HEK293 (cell line): ENCODE data around the gene SUSD4.
A peak's percentile ranks its signal among the peaks of the same experiment; 100 is the strongest.

ENCODE experiments used
- CTCF ChIA-PET: fragments of 350-600 bp; formaldehyde crosslinking; extraction: SDS; loops from one replicate; lab custom pipeline; 2021; ENCODE audit warnings: antibody characterized with exemption; lab: Yijun Ruan, JAX
- POLR2A ChIA-PET: fragments of 300-600 bp; formaldehyde crosslinking; extraction: SDS; loops from one replicate; lab custom pipeline; 2020; ENCODE audit warnings: antibody characterized with exemption, inconsistent platforms; lab: Yijun Ruan, JAX
- H3K27ac ChIP-seq: fragments of 200-500 bp; sonication (Bioruptor generic); 2 replicates; pipeline ENCODE4 v1.5.1; 2014; ENCODE audit warnings: low read depth, low read length, control low read depth, inconsistent platforms; ENCODE audit errors: extremely low read depth
- H3K36me3 ChIP-seq, 2 experiments: fragments of 200-500 bp in 1 of 2; sonication (Bioruptor generic) in 1 of 2; 1 replicate in 1 of 2; 2 replicates in 1 of 2; pipeline ENCODE4 v1.5.1; 2014 to 2017; ENCODE audit warnings: inconsistent platforms in 2 of 2, low read length in 2 of 2; ENCODE audit not compliant: control insufficient read depth in 2 of 2, insufficient read depth in 1 of 2
- H3K4me1 ChIP-seq: fragments of 200-500 bp; sonication (Bioruptor generic); 2 replicates; pipeline ENCODE4 v1.5.1; 2014; ENCODE audit warnings: mild to moderate bottlenecking, low read length, inconsistent platforms; ENCODE audit not compliant: control insufficient read depth, insufficient read depth
- H3K4me3 ChIP-seq: 2 replicates; pipeline ENCODE4 v1.5.1; 2011; ENCODE audit warnings: low read depth, mild to moderate bottlenecking, control low read depth, low read length, moderate library complexity
- H3K9me3 ChIP-seq: fragments of 200-500 bp; sonication (Bioruptor generic); 2 replicates; pipeline ENCODE4 v1.5.1; 2014; ENCODE audit warnings: low read depth, low read length, inconsistent platforms; ENCODE audit not compliant: control insufficient read depth, insufficient read depth
- EGR2 ChIP-seq: fragments of 450-650 bp; formaldehyde crosslinking; IDR thresholded peaks from 2 replicates; pipeline ENCODE4 v1.5.1; 2016; ENCODE audit warnings: low read depth, missing biosample characterization, missing genetic modification characterization
- GLIS2 ChIP-seq: fragments of 450-650 bp; formaldehyde crosslinking; IDR thresholded peaks from 2 replicates; pipeline ENCODE4 v1.5.1; 2016; ENCODE audit warnings: missing biosample characterization, missing genetic modification characterization
- KLF16 ChIP-seq: fragments of 450-650 bp; formaldehyde crosslinking; IDR thresholded peaks from 2 replicates; pipeline ENCODE4 v1.5.1; 2017; ENCODE audit warnings: missing biosample characterization, missing genetic modification characterization
- KLF7 ChIP-seq: fragments of 450-650 bp; formaldehyde crosslinking; IDR thresholded peaks from 2 replicates; pipeline ENCODE4 v1.5.1; 2016; ENCODE audit warnings: missing biosample characterization, missing genetic modification characterization, borderline replicate concordance
- MYNN ChIP-seq: fragments of 450-650 bp; formaldehyde crosslinking; IDR thresholded peaks from 2 replicates; pipeline ENCODE4 v1.5.1; 2016; ENCODE audit warnings: missing biosample characterization, missing genetic modification characterization, borderline replicate concordance
- SCRT1 ChIP-seq: fragments of 450-650 bp; formaldehyde crosslinking; IDR thresholded peaks from 2 replicates; pipeline ENCODE4 v1.5.1; 2016; ENCODE audit warnings: missing biosample characterization, missing genetic modification characterization, borderline replicate concordance
- SCRT2 ChIP-seq: fragments of 450-650 bp; formaldehyde crosslinking; IDR thresholded peaks from 2 replicates; pipeline ENCODE4 v1.5.1; 2016; ENCODE audit warnings: missing biosample characterization, missing genetic modification characterization
- ZBTB20 ChIP-seq: fragments of 450-650 bp; formaldehyde crosslinking; IDR thresholded peaks from 2 replicates; pipeline ENCODE4 v1.5.1; 2016; ENCODE audit warnings: missing biosample characterization, missing genetic modification characterization
- ZNF138 ChIP-seq: fragments of 450-650 bp; formaldehyde crosslinking; IDR thresholded peaks from 2 replicates; pipeline ENCODE4 v1.5.1; 2016; ENCODE audit warnings: missing biosample characterization, missing genetic modification characterization, borderline replicate concordance
- ZNF221 ChIP-seq: fragments of 450-650 bp; formaldehyde crosslinking; IDR thresholded peaks from 2 replicates; pipeline ENCODE4 v1.5.1; 2017; ENCODE audit warnings: missing biosample characterization, missing genetic modification characterization, borderline replicate concordance
- ZNF266 ChIP-seq: fragments of 450-650 bp; formaldehyde crosslinking; IDR thresholded peaks from 2 replicates; pipeline ENCODE4 v1.5.1; 2016; ENCODE audit warnings: missing biosample characterization, missing genetic modification characterization, low read depth
- ZNF292 ChIP-seq: fragments of 450-650 bp; formaldehyde crosslinking; IDR thresholded peaks from 2 replicates; pipeline ENCODE4 v1.5.1; 2016; ENCODE audit warnings: low read depth, missing biosample characterization, missing genetic modification characterization, borderline replicate concordance
- ZNF324 ChIP-seq: fragments of 450-650 bp; formaldehyde crosslinking; IDR thresholded peaks from 2 replicates; pipeline ENCODE4 v1.5.1; 2016; ENCODE audit warnings: missing biosample characterization, missing genetic modification characterization
- ZNF391 ChIP-seq: fragments of 450-650 bp; formaldehyde crosslinking; IDR thresholded peaks from 2 replicates; pipeline ENCODE4 v1.5.1; 2016; ENCODE audit warnings: low read depth, missing biosample characterization, missing genetic modification characterization, borderline replicate concordance
- ZNF433 ChIP-seq: fragments of 450-650 bp; formaldehyde crosslinking; IDR thresholded peaks from 2 replicates; pipeline ENCODE4 v1.5.1; 2016; ENCODE audit warnings: missing biosample characterization, missing genetic modification characterization, low read depth
- ZNF549 ChIP-seq: fragments of 450-650 bp; IDR thresholded peaks from 2 replicates; pipeline ENCODE4 v1.5.1; 2018; ENCODE audit warnings: missing biosample characterization, missing genetic modification characterization, mild to moderate bottlenecking, inconsistent platforms, moderate library complexity
- ZNF645 ChIP-seq: fragments of 450-650 bp; formaldehyde crosslinking; IDR thresholded peaks from 2 replicates; pipeline ENCODE4; 2016; ENCODE audit warnings: missing biosample characterization, missing genetic modification characterization
- ZNF670 ChIP-seq: fragments of 450-650 bp; formaldehyde crosslinking; IDR thresholded peaks from 2 replicates; pipeline ENCODE4 v1.5.1; 2016; ENCODE audit warnings: missing biosample characterization, missing genetic modification characterization, low read depth
- ZNF701 ChIP-seq: fragments of 450-650 bp; formaldehyde crosslinking; IDR thresholded peaks from 2 replicates; pipeline ENCODE4 v1.5.1; 2016; ENCODE audit warnings: missing biosample characterization, missing genetic modification characterization
- ZNF792 ChIP-seq: fragments of 450-650 bp; formaldehyde crosslinking; IDR thresholded peaks from 2 replicates; pipeline ENCODE4 v1.5.1; 2016; ENCODE audit warnings: missing biosample characterization, missing genetic modification characterization
- TF ChIP-seq, protein P1 (sequence below): fragments of 450-650 bp; formaldehyde crosslinking; IDR thresholded peaks from 2 replicates; pipeline ENCODE4 v1.5.1; 2016; ENCODE audit warnings: missing biosample characterization, missing genetic modification characterization
- TF ChIP-seq, protein P2 (sequence below): fragments of 450-650 bp; formaldehyde crosslinking; IDR thresholded peaks from 2 replicates; pipeline ENCODE4 v1.5.1; 2017; ENCODE audit warnings: missing biosample characterization, missing genetic modification characterization
- TF ChIP-seq, protein P3 (sequence below): fragments of 450-650 bp; formaldehyde crosslinking; IDR thresholded peaks from 2 replicates; pipeline ENCODE4 v1.5.1; 2017; ENCODE audit warnings: missing biosample characterization, missing genetic modification characterization

The SUSD4 gene

DNA sequence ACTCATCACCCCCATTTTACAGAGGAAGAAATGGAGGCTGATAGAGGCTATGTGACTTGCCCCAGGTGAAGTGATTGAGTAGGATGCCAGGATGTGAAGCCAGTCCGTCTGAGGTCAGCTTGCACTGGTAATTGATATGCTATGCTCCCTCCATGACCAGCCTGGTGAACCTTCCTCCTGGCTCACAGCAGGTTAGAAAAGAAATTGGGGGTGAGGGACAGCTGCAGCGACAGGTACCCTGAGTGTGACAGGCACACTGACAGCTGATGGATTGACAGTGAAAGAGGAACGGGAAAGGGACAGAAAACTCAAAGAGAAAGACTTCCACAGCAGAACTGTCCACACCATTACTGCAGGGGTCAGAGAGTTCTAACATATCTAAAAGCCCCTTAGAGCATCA is 102.1 kb downstream of the SUSD4 start:
- H3K27ac ChIP-seq: no peak overlapping the region
- ChIA-PET CTCF (interaction anchor here (0.7 kb wide), 1 partner anchor 276 kb away, joined by 3 read pairs; no protein-coding TSS in a partner anchor), POLR2A (no interaction called here)
- H3K9me3 ChIP-seq: no peaks in the 10 kb centered on the region
- peaks cover 8% of the 10 kb centered on the region; the same call in 1 of the 2 replicates for H3K4me1 ChIP-seq
- TF ChIP-seq ZNF266 (no peak), ZNF549 (tag by site-specific recombination) (no peak), SCRT1 (tag by site-specific recombination) (0 out of 2 replicates have a peak, but pooled peaks have one; percentile 10), KLF16 (tag by site-specific recombination) (no peak), SCRT2 (tag by site-specific recombination) (peak; percentile 66)
- H3K4me3 ChIP-seq: no peak overlapping the region
- no peaks in the 10 kb centered on the region for H3K36me3 ChIP-seq

GRCh38 chr1:223260712-223261111 is 103.3 kb downstream of the SUSD4 start:
- Histone ChIP-seq H3K9me3 (no peaks in the 10 kb centered on the region), H3K4me3 (no peak overlapping the region), H3K27ac (no peak overlapping the region), H3K36me3 (no peaks in the 10 kb centered on the region), H3K4me1 (peaks cover 8% of the 10 kb centered on the region; the same call in 1 of the 2 replicates)
- POLR2A ChIA-PET: no interaction called here
- TF ChIP-seq KLF7 (no peak), EGR2 (tag by site-specific recombination) (no peak), ZNF792 (no peak), ZNF645 (tag by site-specific recombination) (no peak), ZBTB20 (tag by site-specific recombination) (no peak), ZNF433 (tag by site-specific recombination) (no peak), ZNF324 (tag by site-specific recombination) (no peak), ZNF138 (tag by site-specific recombination) (no peak), ZNF221 (tag by site-specific recombination) (no peak), GLIS2 (tag by site-specific recombination) (no peak), ZNF292 (tag by site-specific recombination) (no peak)
- TF ChIP-seq, protein P1, sequence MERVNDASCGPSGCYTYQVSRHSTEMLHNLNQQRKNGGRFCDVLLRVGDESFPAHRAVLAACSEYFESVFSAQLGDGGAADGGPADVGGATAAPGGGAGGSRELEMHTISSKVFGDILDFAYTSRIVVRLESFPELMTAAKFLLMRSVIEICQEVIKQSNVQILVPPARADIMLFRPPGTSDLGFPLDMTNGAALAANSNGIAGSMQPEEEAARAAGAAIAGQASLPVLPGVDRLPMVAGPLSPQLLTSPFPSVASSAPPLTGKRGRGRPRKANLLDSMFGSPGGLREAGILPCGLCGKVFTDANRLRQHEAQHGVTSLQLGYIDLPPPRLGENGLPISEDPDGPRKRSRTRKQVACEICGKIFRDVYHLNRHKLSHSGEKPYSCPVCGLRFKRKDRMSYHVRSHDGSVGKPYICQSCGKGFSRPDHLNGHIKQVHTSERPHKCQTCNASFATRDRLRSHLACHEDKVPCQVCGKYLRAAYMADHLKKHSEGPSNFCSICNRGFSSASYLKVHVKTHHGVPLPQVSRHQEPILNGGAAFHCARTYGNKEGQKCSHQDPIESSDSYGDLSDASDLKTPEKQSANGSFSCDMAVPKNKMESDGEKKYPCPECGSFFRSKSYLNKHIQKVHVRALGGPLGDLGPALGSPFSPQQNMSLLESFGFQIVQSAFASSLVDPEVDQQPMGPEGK (tag by site-specific recombination): no peak
- CTCF ChIA-PET: no interaction called here

GRCh38 chr1:223259462-223259861 is 104.5 kb downstream of the SUSD4 start:
- Histone ChIP-seq H3K4me3 (no peak overlapping the region), H3K4me1 (peaks cover 8% of the 10 kb centered on the region; the same call in 1 of the 2 replicates), H3K9me3 (no peaks in the 10 kb centered on the region), H3K27ac (no peak overlapping the region), H3K36me3 (no peaks in the 10 kb centered on the region)
- ChIA-PET CTCF (interaction anchor here (0.5 to 1.9 kb wide), 3 partner anchors 13 to 1445 kb away, joined by 3 to 9 read pairs (median 4); no protein-coding TSS in a partner anchor), POLR2A (no interaction called here)
- TF ChIP-seq, protein P2, sequence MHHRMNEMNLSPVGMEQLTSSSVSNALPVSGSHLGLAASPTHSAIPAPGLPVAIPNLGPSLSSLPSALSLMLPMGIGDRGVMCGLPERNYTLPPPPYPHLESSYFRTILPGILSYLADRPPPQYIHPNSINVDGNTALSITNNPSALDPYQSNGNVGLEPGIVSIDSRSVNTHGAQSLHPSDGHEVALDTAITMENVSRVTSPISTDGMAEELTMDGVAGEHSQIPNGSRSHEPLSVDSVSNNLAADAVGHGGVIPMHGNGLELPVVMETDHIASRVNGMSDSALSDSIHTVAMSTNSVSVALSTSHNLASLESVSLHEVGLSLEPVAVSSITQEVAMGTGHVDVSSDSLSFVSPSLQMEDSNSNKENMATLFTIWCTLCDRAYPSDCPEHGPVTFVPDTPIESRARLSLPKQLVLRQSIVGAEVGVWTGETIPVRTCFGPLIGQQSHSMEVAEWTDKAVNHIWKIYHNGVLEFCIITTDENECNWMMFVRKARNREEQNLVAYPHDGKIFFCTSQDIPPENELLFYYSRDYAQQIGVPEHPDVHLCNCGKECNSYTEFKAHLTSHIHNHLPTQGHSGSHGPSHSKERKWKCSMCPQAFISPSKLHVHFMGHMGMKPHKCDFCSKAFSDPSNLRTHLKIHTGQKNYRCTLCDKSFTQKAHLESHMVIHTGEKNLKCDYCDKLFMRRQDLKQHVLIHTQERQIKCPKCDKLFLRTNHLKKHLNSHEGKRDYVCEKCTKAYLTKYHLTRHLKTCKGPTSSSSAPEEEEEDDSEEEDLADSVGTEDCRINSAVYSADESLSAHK (tag by site-specific recombination): no peak
- TF ChIP-seq ZNF792 (no peak), ZNF701 (tag by site-specific recombination) (no peak), ZNF391 (no peak), MYNN (no peak), ZNF670 (tag by site-specific recombination) (no peak)
- TF ChIP-seq, protein P3, sequence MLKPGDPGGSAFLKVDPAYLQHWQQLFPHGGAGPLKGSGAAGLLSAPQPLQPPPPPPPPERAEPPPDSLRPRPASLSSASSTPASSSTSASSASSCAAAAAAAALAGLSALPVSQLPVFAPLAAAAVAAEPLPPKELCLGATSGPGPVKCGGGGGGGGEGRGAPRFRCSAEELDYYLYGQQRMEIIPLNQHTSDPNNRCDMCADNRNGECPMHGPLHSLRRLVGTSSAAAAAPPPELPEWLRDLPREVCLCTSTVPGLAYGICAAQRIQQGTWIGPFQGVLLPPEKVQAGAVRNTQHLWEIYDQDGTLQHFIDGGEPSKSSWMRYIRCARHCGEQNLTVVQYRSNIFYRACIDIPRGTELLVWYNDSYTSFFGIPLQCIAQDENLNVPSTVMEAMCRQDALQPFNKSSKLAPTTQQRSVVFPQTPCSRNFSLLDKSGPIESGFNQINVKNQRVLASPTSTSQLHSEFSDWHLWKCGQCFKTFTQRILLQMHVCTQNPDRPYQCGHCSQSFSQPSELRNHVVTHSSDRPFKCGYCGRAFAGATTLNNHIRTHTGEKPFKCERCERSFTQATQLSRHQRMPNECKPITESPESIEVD (tag by site-specific recombination): no peak
